ENCODE results near the gene HRH3. TPM values are rescaled to one million over a fixed set of nuclear protein-coding genes. Genes with fewer than 3 reads are reported as not detected.

The HRH3 gene
- total RNA-seq, 1 donor from 2014 or later: 0.21 TPM

- H3K27me3 ChIP-seq: no peaks in the 10 kb centered on the region
- H3K9me3 ChIP-seq: no peaks in the 10 kb centered on the region
- no peaks in the 10 kb centered on the region for H3K4me1 ChIP-seq
- no peaks in the 10 kb centered on the region for H3K36me3 ChIP-seq
- H3K27ac ChIP-seq: no peak overlapping the region
- no peak for TF ChIP-seq CTCF (IDR thresholded peaks at IDR 0.05)
- no peak for DNase-seq (ENCODE audit: low spot score in 2 of 2)
- intact Hi-C loops (cut with DNase I): loop anchor here (10.0 kb wide), 2 partner anchors 168 to 702 kb away; partner anchors contain the start of genes GID8 and TAF4
- no peak overlapping the region for H3K4me3 ChIP-seq
Observed at GRCh38 chr20:62232770-62233645, 12.9 kb upstream of the HRH3 start.

GRCh38 chr20:62232194-62232593 is 12.1 kb upstream of the HRH3 start:
- Histone ChIP-seq H3K9me3 (no peaks in the 10 kb centered on the region), H3K27ac (no peak overlapping the region), H3K4me1 (no peaks in the 10 kb centered on the region), H3K4me3 (no peak overlapping the region), H3K36me3 (no peaks in the 10 kb centered on the region), H3K27me3 (no peaks in the 10 kb centered on the region)
- intact Hi-C loops (cut with DNase I): loop anchor here (10.0 kb wide), 2 partner anchors 167 to 703 kb away; partner anchors contain the start of genes GID8 and TAF4
- TF ChIP-seq CTCF (IDR thresholded peaks at IDR 0.05): no peak
- DNase-seq (ENCODE audit: low spot score in 2 of 2): no peak

- H3K27ac ChIP-seq: no peak overlapping the region
- no peak for DNase-seq (ENCODE audit: low spot score in 2 of 2)
- H3K4me1 ChIP-seq: no peaks in the 10 kb centered on the region
- no peaks in the 10 kb centered on the region for H3K36me3 ChIP-seq
- no peaks in the 10 kb centered on the region for H3K9me3 ChIP-seq
- H3K4me3 ChIP-seq: no peak overlapping the region
- intact Hi-C loops (cut with DNase I): loop anchor here (10.0 kb wide), 2 partner anchors 166 to 704 kb away; partner anchors contain the start of genes GID8 and TAF4
- no peaks in the 10 kb centered on the region for H3K27me3 ChIP-seq
- TF ChIP-seq CTCF (IDR thresholded peaks at IDR 0.05): no peak
Observed at GRCh38 chr20:62231292-62231691, 11.2 kb upstream of the HRH3 start.

GRCh38 chr20:62230696-62231095 is 10.6 kb upstream of the HRH3 start:
- no peak for TF ChIP-seq CTCF (IDR thresholded peaks at IDR 0.05)
- no peaks in the 10 kb centered on the region for H3K9me3 ChIP-seq
- intact Hi-C loops (cut with DNase I): loop anchor here (10.0 kb wide), 2 partner anchors 166 to 704 kb away; partner anchors contain the start of genes GID8 and TAF4
- no peaks in the 10 kb centered on the region for H3K27me3 ChIP-seq
- no peaks in the 10 kb centered on the region for H3K36me3 ChIP-seq
- DNase-seq (ENCODE audit: low spot score in 2 of 2): no peak
- no peak overlapping the region for H3K27ac ChIP-seq
- no peaks in the 10 kb centered on the region for H3K4me1 ChIP-seq
- H3K4me3 ChIP-seq: no peak overlapping the region

- H3K27me3 ChIP-seq: no peaks in the 10 kb centered on the region
- no peaks in the 10 kb centered on the region for H3K36me3 ChIP-seq
- no peak overlapping the region for H3K4me3 ChIP-seq
- no peak overlapping the region for H3K27ac ChIP-seq
- DNase-seq (ENCODE audit: low spot score in 2 of 2): no peak
- H3K4me1 ChIP-seq: no peaks in the 10 kb centered on the region
- TF ChIP-seq CTCF (IDR thresholded peaks at IDR 0.05): no peak
- H3K9me3 ChIP-seq: no peaks in the 10 kb centered on the region
- intact Hi-C loops (cut with DNase I): loop anchor here (10.0 kb wide), 2 partner anchors 165 to 705 kb away; partner anchors contain the start of genes GID8 and TAF4
Observed at GRCh38 chr20:62230276-62230675, 10.2 kb upstream of the HRH3 start.

Data from ascending aorta (tissue), 2 donors.